Small intestine (tissue), 7 donors: ENCODE results near the gene INTS12. TPM values are rescaled to one million over a fixed set of nuclear protein-coding genes. Genes with fewer than 3 reads are reported as not detected.
A peak's percentile ranks its signal among the peaks of the same experiment; 100 is the strongest.
"Not testable (repeated sequence)": the region's sequence is repeated elsewhere in the genome, so short reads cannot be mapped to it uniquely, and the experiment has no call there.

Experiments used
- DNase-seq, 2 donors: peaks; one replicate each; pipeline versions ENCODE4 v3.0.0 to v3.0.0-alpha.2; 2013
- FAIRE-seq: peaks from 2 replicates; lab custom pipeline; 2012; peaks lifted over from hg19 to GRCh38; lab: Jason Lieb, UNC
- H3K27ac ChIP-seq, 3 donors: one replicate each; pipeline ENCODE4 v1.5.1; 2013; ENCODE audit warnings: low read length in 2 of 3, mild to moderate bottlenecking in 2 of 3, control low read depth in 1 of 3, inconsistent platforms in 1 of 3, low read depth in 1 of 3, moderate library complexity in 1 of 3
- H3K27me3 ChIP-seq, 3 donors: one replicate each; pipeline ENCODE4 v1.6.1; 2013; ENCODE audit warnings: low read length in 3 of 3, inconsistent platforms in 1 of 3; ENCODE audit not compliant: control insufficient read depth in 3 of 3, insufficient read depth in 3 of 3
- H3K36me3 ChIP-seq, 3 donors: one replicate each; pipeline ENCODE4 v1.6.1; 2013; ENCODE audit warnings: low read length in 3 of 3, inconsistent platforms in 1 of 3, low read depth in 1 of 3, mild to moderate bottlenecking in 1 of 3, moderate library complexity in 1 of 3; ENCODE audit not compliant: control insufficient read depth in 3 of 3, insufficient read depth in 2 of 3
- H3K4me1 ChIP-seq, 3 donors: one replicate each; pipeline ENCODE4 v1.6.1; 2013; ENCODE audit warnings: low read length in 2 of 3, inconsistent platforms in 1 of 3, low read depth in 1 of 3, mild to moderate bottlenecking in 1 of 3, moderate library complexity in 1 of 3; ENCODE audit not compliant: control insufficient read depth in 3 of 3, insufficient read depth in 2 of 3
- H3K4me3 ChIP-seq, 3 donors: one replicate each; pipeline ENCODE4 v1.5.1; 2013; ENCODE audit warnings: low read length in 3 of 3, control low read depth in 1 of 3, inconsistent platforms in 1 of 3, low read depth in 1 of 3, mild to moderate bottlenecking in 1 of 3, moderate library complexity in 1 of 3
- H3K9me3 ChIP-seq, 2 donors: one replicate each; pipeline ENCODE4 v1.6.1; 2013; ENCODE audit warnings: low read depth in 1 of 2, low read length in 1 of 2; ENCODE audit not compliant: control insufficient read depth in 2 of 2, insufficient read depth in 1 of 2
- WGBS, 3 donors: extraction: QIAGEN DNeasy Blood & Tissue Kit; methylation state at CpG; one replicate each; pipeline ENCODE4 v1.1.7; 2013; 5-methylcytosine and 5-hydroxymethylcytosine counted together
- polyA plus RNA-seq, 4 donors: library from polyadenylated mRNA; stranded (reverse) in 3 of 4; unstranded in 1 of 4; fragments of 200-250 nt in 3 of 4; fragments of 120-200 nt in 1 of 4; gene quantifications; one replicate each; pipeline versions ENCODE4 v1.2.1 to v1.2.3, GENCODE V29; 2013
- donor health status: healthy with polysubstance abuse.
- donor health status: control.
- donor health status: control.
- donor health status: Bipolar disorder and iron deficiency.
- donor health status: healthy.

The INTS12 gene
- polyA plus RNA-seq, 4 donors: 18.9 to 23.9 (median 21.5) TPM

GRCh38 chr4:105710012-105710600 is 1.6 kb upstream of the INTS12 start:
- no peak for FAIRE-seq
- H3K27ac ChIP-seq: no peak overlapping the region
- H3K9me3 ChIP-seq: no peaks in the 10 kb centered on the region
- H3K27me3 ChIP-seq: no peaks in the 10 kb centered on the region
- DNase-seq: no peak
- H3K4me1 ChIP-seq: peaks cover 0 to 12% (median 6%) of the 10 kb centered on the region in 3 donors
- WGBS, 3 donors: 58 to 77% (median 69%) methylated on average over 15 to 16 of the region's 16 CpGs
- no peak overlapping the region for H3K4me3 ChIP-seq
- H3K36me3 ChIP-seq: no peaks in the 10 kb centered on the region

DNA sequence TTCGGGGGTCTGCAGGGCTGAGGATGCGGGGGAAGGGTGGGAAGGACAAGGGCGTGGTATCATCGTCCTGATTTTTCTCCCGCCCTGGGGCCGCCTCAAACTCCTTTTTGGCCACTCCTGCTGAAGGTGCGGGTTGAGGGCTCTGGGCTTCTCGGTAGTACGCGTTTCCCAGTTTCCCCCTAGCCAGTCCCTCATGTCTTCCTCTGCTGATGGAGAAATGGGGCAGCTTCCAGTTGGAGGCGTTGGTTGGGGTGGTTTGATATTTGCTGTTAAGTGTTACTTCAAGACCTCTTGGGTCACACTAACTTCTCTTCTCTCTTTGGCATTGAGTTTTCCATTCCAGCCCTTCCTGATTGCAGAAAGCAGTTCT is 577 bp upstream of the INTS12 start:
- peaks cover 0 to 12% (median 6%) of the 10 kb centered on the region in 3 donors for H3K4me1 ChIP-seq
- peak overlapping the region; percentile 70 to 98 (median 85) for H3K4me3 ChIP-seq
- no peaks in the 10 kb centered on the region for H3K9me3 ChIP-seq
- peak; percentile 20 to 74 for DNase-seq
- 0% methylated on average over 9 to 11 of the region's 11 CpGs for whole genome bisulfite sequencing, 3 donors
- FAIRE-seq: no peak
- H3K27ac ChIP-seq: peak overlapping the region; percentile 90 to 96 (median 94)
- peaks cover 0 to 3% (median 0%) of the 10 kb centered on the region in 3 donors for H3K36me3 ChIP-seq
- no peaks in the 10 kb centered on the region for H3K27me3 ChIP-seq

DNA sequence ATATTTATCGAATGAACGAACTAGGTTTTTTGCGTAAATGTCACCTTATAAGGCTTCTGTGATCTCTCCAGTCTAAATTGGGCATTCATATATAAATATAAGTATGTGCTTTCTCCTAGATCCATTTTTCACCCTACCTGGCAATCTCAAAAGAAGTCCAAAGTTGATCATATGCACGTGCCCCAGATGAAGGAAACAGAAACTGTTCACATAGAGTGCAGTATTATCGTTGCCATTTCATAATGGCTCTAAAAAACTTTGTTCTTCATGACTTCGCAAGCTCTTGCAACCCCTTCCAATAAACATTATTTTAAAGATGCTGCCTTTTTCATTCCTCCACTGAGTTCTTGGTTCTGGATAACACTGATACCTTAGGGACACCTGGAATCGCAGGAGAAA is 708 bp downstream of the INTS12 start:
- Histone ChIP-seq H3K9me3 (no peaks in the 10 kb centered on the region), H3K27ac (peak overlapping the region; percentile 87 to 96 (median 94)), H3K4me1 (peaks cover 4 to 12% (median 6%) of the 10 kb centered on the region in 3 donors), H3K36me3 (peaks cover 0 to 9% (median 2%) of the 10 kb centered on the region in 3 donors), H3K4me3 (peak overlapping the region; percentile 70 to 98 (median 85)), H3K27me3 (no peaks in the 10 kb centered on the region)
- DNase-seq (peak; percentile 71 to 72), FAIRE-seq (no peak)
- 9 to 21% (median 14%) methylated on average over 7 of the region's 7 CpGs for WGBS, 3 donors

GRCh38 chr4:105698607-105699006 is 9.9 kb downstream of the INTS12 start:
- Histone ChIP-seq H3K4me3 (no peak overlapping the region), H3K36me3 (peaks cover 2 to 17% (median 8%) of the 10 kb centered on the region in 3 donors), H3K4me1 (peaks cover 0 to 3% (median 0%) of the 10 kb centered on the region in 3 donors), H3K27me3 (no peaks in the 10 kb centered on the region), H3K27ac (no peak overlapping the region), H3K9me3 (no peaks in the 10 kb centered on the region)
- 93 to 96% (median 94%) methylated on average over 2 of the region's 2 CpGs for WGBS, 3 donors
- no peak for DNase-seq
- FAIRE-seq: no peak

DNA sequence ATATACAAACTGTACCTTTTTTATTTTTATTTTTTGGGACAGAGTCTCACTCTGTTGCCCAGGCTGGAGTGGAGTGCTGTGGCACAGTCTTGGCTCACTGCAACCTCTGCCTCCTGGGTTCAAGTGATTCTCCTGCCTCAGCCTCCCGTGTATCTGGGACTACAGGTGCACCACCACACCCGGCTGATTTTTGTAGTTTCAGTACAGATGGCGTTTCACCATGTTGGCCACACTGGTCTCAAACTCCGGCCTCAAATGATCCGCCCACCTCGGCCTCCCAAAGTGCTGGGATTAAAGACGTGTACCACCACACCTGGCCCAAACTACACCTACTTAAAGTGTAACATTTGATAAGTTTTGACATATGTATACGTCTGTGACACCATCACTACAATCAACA is 12.7 kb downstream of the INTS12 start:
- not testable (repeated sequence) for H3K27me3 ChIP-seq, FAIRE-seq, H3K4me3 ChIP-seq, H3K27ac ChIP-seq, DNase-seq, H3K4me1 ChIP-seq, H3K9me3 ChIP-seq
- peaks cover 0 to 22% (median 6%) of the 10 kb centered on the region in 3 donors for H3K36me3 ChIP-seq
- WGBS, 3 donors: 90 to 97% (median 90%) methylated on average over 8 of the region's 8 CpGs

DNA sequence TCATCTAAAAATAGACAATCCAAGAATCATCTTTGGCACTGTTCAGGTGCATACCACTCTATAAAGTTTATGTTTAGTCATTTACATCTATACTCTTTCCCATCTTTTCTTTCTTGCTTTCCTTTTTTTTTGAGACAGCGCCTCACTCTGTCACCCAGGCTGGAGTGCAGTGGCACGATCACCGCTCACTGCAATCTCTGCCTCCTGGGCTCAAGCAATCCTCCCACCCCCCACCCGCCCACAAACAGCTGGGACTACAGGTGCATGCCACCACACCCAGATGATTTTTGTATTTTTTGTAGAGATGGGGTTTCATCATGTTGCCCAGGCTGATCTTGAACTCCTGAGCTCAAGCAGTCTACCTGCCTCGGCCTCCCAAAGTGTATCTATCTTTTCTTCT is 13.7 kb downstream of the INTS12 start:
- WGBS, 3 donors: 94 to 97% (median 97%) methylated on average over 5 of the region's 5 CpGs
- H3K27ac ChIP-seq, DNase-seq, H3K4me3 ChIP-seq, H3K27me3 ChIP-seq, H3K9me3 ChIP-seq, FAIRE-seq, H3K4me1 ChIP-seq: not testable (repeated sequence)
- H3K36me3 ChIP-seq: peaks cover 0 to 22% (median 7%) of the 10 kb centered on the region in 3 donors

- H3K36me3 ChIP-seq: peaks cover 6 to 12% (median 9%) of the 10 kb centered on the region in 3 donors
- H3K4me1 ChIP-seq: no peaks in the 10 kb centered on the region
- H3K4me3 ChIP-seq: no peak overlapping the region
- H3K9me3 ChIP-seq: no peaks in the 10 kb centered on the region
- H3K27ac ChIP-seq: no peak overlapping the region
- WGBS, 3 donors: 84 to 93% (median 91%) methylated on average over 2 of the region's 2 CpGs
- no peaks in the 10 kb centered on the region for H3K27me3 ChIP-seq
- DNase-seq (no peak), FAIRE-seq (no peak)
These were observed 21.9 kb downstream of the INTS12 start for GRCh38 chr4:105686571-105686970.

- Histone ChIP-seq H3K27me3 (no peaks in the 10 kb centered on the region), H3K4me1 (no peaks in the 10 kb centered on the region), H3K4me3 (no peak overlapping the region), H3K27ac (no peak overlapping the region), H3K36me3 (peaks cover 6 to 8% (median 6%) of the 10 kb centered on the region in 3 donors), H3K9me3 (no peaks in the 10 kb centered on the region)
- FAIRE-seq: no peak
- 42 to 57% (median 53%) methylated on average over 4 of the region's 4 CpGs for WGBS, 3 donors
- no peak for DNase-seq
These were observed 25.5 kb downstream of the INTS12 start for GRCh38 chr4:105683038-105683437.
